ENCODE data around the gene ALAS1. TPM values are rescaled to one million over a fixed set of nuclear protein-coding genes. Genes with fewer than 3 reads are reported as not detected.
A peak's percentile ranks its signal among the peaks of the same experiment; 100 is the strongest.

Gene ALAS1
- total RNA-seq (2021; ENCODE audit: unreplicated experiment) (89.4 TPM), Bru-seq, nascent RNA (percentile 71 among the genes with signal in this experiment), BruChase-seq, experiment 1, labeled RNA remaining after a 2-hour chase (percentile 78 among the genes with signal in this experiment), BruChase-seq, experiment 2, labeled RNA remaining after a 6-hour chase (percentile 90 among the genes with signal in this experiment)
- polyA plus RNA-seq (2012; ENCODE audit: insufficient read length): 80.4 TPM
- long read RNA-seq, transcript ALAS1-204 (11 exons, 2,125 nt): major isoform, 150 of 210 reads
- long read RNA-seq, transcript ALAS1-201 (11 exons, 2,212 nt): minor isoform, 11 of 210 reads
- long read RNA-seq, transcript ALAS1-205 (12 exons, 2,356 nt): minor isoform, 12 of 210 reads
- long read RNA-seq, partial matches to known transcripts: 20 of 210 reads
- long read RNA-seq, other reads (novel, unspliced or antisense): 17 of 210 reads

GRCh38 chr3:52197842-52198625, at the start of gene ALAS1:
Gene ALAS1, plus strand, starts transcription at chr3:52198160. Its CDS starts 1,082 bp downstream, at chr3:52199242.
- POLR2A ChIA-PET: no interaction called here

GRCh38 chr3:52149021-52149420, 48.9 kb upstream of the ALAS1 start:
- ChIA-PET POLR2A (no interaction called here), CTCF (no interaction called here)
- in situ Hi-C loops (cut with HindIII; ENCODE audit: low pct_unique_long_range_greater_than_20kb, low sequenced_read_pairs) (no loop called here), intact Hi-C loops (cut with micrococcal nuclease; ENCODE audit: unreplicated experiment) (no loop called here)
- Histone ChIP-seq H3K27me3 (ENCODE audit: control insufficient read depth, insufficient read depth, low read length) (no peaks in the 10 kb centered on the region), H3K9me3 (ENCODE audit: control insufficient read depth, insufficient read depth, low read depth, low read length) (no peaks in the 10 kb centered on the region), H3K4me1 (ENCODE audit: control insufficient read depth, insufficient read depth, low read length) (peaks cover 6% of the 10 kb centered on the region), H3K27ac (ENCODE audit: low read length) (no peak overlapping the region), H3K36me3 (ENCODE audit: control insufficient read depth, insufficient read depth, low read length) (no peaks in the 10 kb centered on the region), H3K4me3 (ENCODE audit: low read depth in 2 of 2, low read length in 2 of 2) (no peak overlapping the region)
- no peak for ATAC-seq
- TF ChIP-seq REST (IDR thresholded peaks at IDR 0.05; ENCODE audit: insufficient read depth in 1 of 2, low read depth in 2 of 2, low read length in 1 of 2) (no peak), POLR2AphosphoS5 (IDR thresholded peaks at IDR 0.05; ENCODE audit: low read depth, low read length) (no peak), TCF7L2 (IDR thresholded peaks at IDR 0.05; ENCODE audit: low read depth, low read length) (no peak), SIN3A (IDR thresholded peaks at IDR 0.05; ENCODE audit: borderline replicate concordance, insufficient read depth, low read depth, low read length) (no peak), CTCF (IDR thresholded peaks at IDR 0.05) (no peak)
- BruUV-seq (replicated peaks): no TSS peak
- DNase-seq (ENCODE audit: low read depth, low spot score): no peak

More at GRCh38 chr3:52197842-52198625, at the start of gene ALAS1:
- CTCF ChIA-PET: no interaction called here
- peak; percentile 93 for ATAC-seq
- Histone ChIP-seq H3K27ac (ENCODE audit: low read length) (peak within 1 kb of the TSS; percentile 86), H3K27me3 (ENCODE audit: control insufficient read depth, insufficient read depth, low read length) (no peaks in the 10 kb centered on the region), H3K4me1 (ENCODE audit: control insufficient read depth, insufficient read depth, low read length) (peaks cover 14% of the 10 kb centered on the region), H3K36me3 (ENCODE audit: control insufficient read depth, insufficient read depth, low read length) (peaks cover 7% of the 10 kb centered on the region), H3K4me3 (ENCODE audit: low read depth in 2 of 2, low read length in 2 of 2) (peak within 1 kb of the TSS; percentile 66 to 92), H3K9me3 (ENCODE audit: control insufficient read depth, insufficient read depth, low read depth, low read length) (no peaks in the 10 kb centered on the region)
- intact Hi-C loops (cut with micrococcal nuclease; ENCODE audit: unreplicated experiment) (no loop called here), in situ Hi-C loops (cut with HindIII; ENCODE audit: low pct_unique_long_range_greater_than_20kb, low sequenced_read_pairs) (no loop called here)
- TF ChIP-seq POLR2AphosphoS5 (IDR thresholded peaks at IDR 0.05; ENCODE audit: low read depth, low read length) (peak; percentile 87), SIN3A (IDR thresholded peaks at IDR 0.05; ENCODE audit: borderline replicate concordance, insufficient read depth, low read depth, low read length) (0 out of 2 replicates have a peak, but pooled peaks have one; percentile 73), TCF7L2 (IDR thresholded peaks at IDR 0.05; ENCODE audit: low read depth, low read length) (no peak)
- no TSS peak for BruUV-seq (replicated peaks)
- DNase-seq (ENCODE audit: low read depth, low spot score): peak; percentile 33
